WTC11 (cell line): Measurements from ENCODE around the gene VCP. TPM values are rescaled to one million over a fixed set of nuclear protein-coding genes. Genes with fewer than 3 reads are reported as not detected.

Experiments used
- ATAC-seq: fragments of 200-7000 bp; cut with Tn5 transposase; 2 replicates; pipeline ENCODE4 v1.10.0; 2021; ENCODE audit warnings: mild to moderate bottlenecking, moderate library complexity
- CTCF ChIA-PET: fragments of 300-600 bp; sonication (Branson Sonifier 250); formaldehyde crosslinking; loops from one replicate; lab custom pipeline; 2021; ENCODE audit warnings: antibody characterized with exemption; lab: Charles Lee
- POLR2A ChIA-PET: fragments of 350-600 bp; sonication (Branson Sonifier 250); formaldehyde crosslinking; loops from one replicate; lab custom pipeline; 2021; ENCODE audit warnings: antibody characterized with exemption; lab: Charles Lee
- DNase-seq: peaks from one replicate; pipeline ENCODE4 v3.0.0; 2021; ENCODE audit warnings: low spot score
- H3K27ac Mint-ChIP-seq: 2 replicates; pipeline ENCODE4 v1.8.0; 2021; ENCODE audit warnings: mixed read lengths
- H3K27me3 Mint-ChIP-seq: 2 replicates; pipeline ENCODE4 v1.8.0; 2021; ENCODE audit warnings: low read depth, mild to moderate bottlenecking, moderate library complexity, mixed read lengths
- H3K36me3 Mint-ChIP-seq: 2 replicates; pipeline ENCODE4 v1.8.0; 2021; ENCODE audit warnings: mixed read lengths
- H3K4me1 Mint-ChIP-seq: 2 replicates; pipeline ENCODE4 v1.8.0; 2022; ENCODE audit warnings: mixed read lengths
- H3K4me3 Mint-ChIP-seq: 2 replicates; pipeline ENCODE4 v1.8.0; 2021; ENCODE audit warnings: mild to moderate bottlenecking, moderate library complexity, mixed read lengths
- H3K9me3 Mint-ChIP-seq: 2 replicates; pipeline ENCODE4 v1.8.0; 2021; ENCODE audit warnings: mixed read lengths
- AR ChIP-seq: fragments of 250-450 bp; sonication (Bioruptor Pico); IDR thresholded peaks from 2 replicates; pipeline ENCODE4 v1.9.0; 2021; ENCODE audit warnings: mild to moderate bottlenecking
- ARID4B ChIP-seq: sonication (generic); formaldehyde crosslinking; IDR thresholded peaks from 2 replicates; pipeline ENCODE4 v1.8.0; 2023; ENCODE audit warnings: missing genetic modification reagents, mild to moderate bottlenecking, borderline replicate concordance
- ATF2 ChIP-seq: sonication (generic); formaldehyde crosslinking; IDR thresholded peaks from 2 replicates; pipeline ENCODE4 v1.8.1; 2022; ENCODE audit warnings: low read depth, missing genetic modification reagents, borderline replicate concordance
- CDX4 ChIP-seq: fragments of 250-450 bp; sonication (Bioruptor Pico); IDR thresholded peaks from 2 replicates; pipeline ENCODE4 v1.9.0; 2021; ENCODE audit warnings: moderate library complexity, mild to moderate bottlenecking, inconsistent platforms, borderline replicate concordance
- ELF4 ChIP-seq: sonication (generic); formaldehyde crosslinking; IDR thresholded peaks from 2 replicates; pipeline ENCODE4 v1.8.1; 2022; ENCODE audit warnings: low read depth, mild to moderate bottlenecking, moderate library complexity, missing genetic modification reagents
- EMX1 ChIP-seq: fragments of 250-450 bp; sonication (Bioruptor Pico); IDR thresholded peaks from 2 replicates; pipeline ENCODE4 v1.8.0; 2021; ENCODE audit warnings: mild to moderate bottlenecking
- FOXP4 ChIP-seq: sonication (generic); formaldehyde crosslinking; IDR thresholded peaks from 2 replicates; pipeline ENCODE4 v1.8.0; 2022; ENCODE audit warnings: mild to moderate bottlenecking, missing genetic modification reagents
- JAZF1 ChIP-seq: fragments of 250-450 bp; sonication (Bioruptor Pico); IDR thresholded peaks from 2 replicates; pipeline ENCODE4 v1.9.0; 2021; ENCODE audit warnings: moderate library complexity, mild to moderate bottlenecking, inconsistent platforms
- MYBL2 ChIP-seq: sonication (generic); formaldehyde crosslinking; IDR thresholded peaks from 2 replicates; pipeline ENCODE4 v1.8.1; 2023; ENCODE audit warnings: mild to moderate bottlenecking, moderate library complexity, missing genetic modification reagents
- NFE2L1 ChIP-seq: sonication (generic); formaldehyde crosslinking; IDR thresholded peaks from 2 replicates; pipeline ENCODE4 v1.8.1; 2023; ENCODE audit warnings: missing genetic modification reagents
- PRRX2 ChIP-seq: fragments of 250-450 bp; sonication (Bioruptor Pico); IDR thresholded peaks from 2 replicates; pipeline ENCODE4 v1.8.0; 2021; ENCODE audit warnings: mild to moderate bottlenecking
- RELA ChIP-seq: sonication (generic); formaldehyde crosslinking; IDR thresholded peaks from 2 replicates; pipeline ENCODE4 v1.8.1; 2022; ENCODE audit warnings: missing genetic modification reagents, mild to moderate bottlenecking, borderline replicate concordance
- SMAD4 ChIP-seq: sonication (generic); formaldehyde crosslinking; IDR thresholded peaks from 2 replicates; pipeline ENCODE4 v1.8.0; 2022; ENCODE audit warnings: mild to moderate bottlenecking, missing genetic modification reagents
- TEAD4 ChIP-seq: sonication (generic); formaldehyde crosslinking; IDR thresholded peaks from 2 replicates; pipeline ENCODE4 v1.8.0; 2022; ENCODE audit warnings: mild to moderate bottlenecking, missing genetic modification reagents
- ZBTB21 ChIP-seq: sonication (generic); formaldehyde crosslinking; IDR thresholded peaks from 2 replicates; pipeline ENCODE4 v1.8.1; 2023; ENCODE audit warnings: mild to moderate bottlenecking, missing genetic modification reagents, borderline replicate concordance
- ZNF317 ChIP-seq: sonication (generic); formaldehyde crosslinking; IDR thresholded peaks from 2 replicates; pipeline ENCODE4 v1.8.1; 2023; ENCODE audit warnings: low read depth, mild to moderate bottlenecking, moderate library complexity, missing genetic modification reagents, borderline replicate concordance
- total RNA-seq: library from RNA; stranded (reverse); gene quantifications from 3 replicates; pipeline ENCODE4 v1.2.3, GENCODE V29; 2021
- TF ChIP-seq, protein P1 (sequence below): fragments of 250-450 bp; sonication (Bioruptor Pico); conservative IDR thresholded peaks from 2 replicates; pipeline ENCODE4 v1.9.0; 2021; ENCODE audit warnings: mild to moderate bottlenecking
- TF ChIP-seq, protein P2 (sequence below): fragments of 250-450 bp; sonication (Bioruptor Pico); IDR thresholded peaks from 2 replicates; pipeline ENCODE4 v1.8.0; 2021; ENCODE audit warnings: mild to moderate bottlenecking

VCP gene
- total RNA-seq, 1 experiment from 2014 or later, result 386 TPM

GRCh38 chr9:35069020-35069419, 3.4 kb downstream of the VCP start:
- CTCF ChIA-PET, result interaction anchor here (0.6 to 1.1 kb wide), 2 partner anchors 18 to 283 kb away, joined by 3 to 6 read pairs; no protein-coding TSS in a partner anchor
- Mint-ChIP-seq H3K27ac (peak overlapping the region; percentile 40), H3K36me3 (peaks cover 65% of the 10 kb centered on the region), H3K4me1 (peaks cover 24% of the 10 kb centered on the region), H3K27me3 (no peaks in the 10 kb centered on the region), H3K4me3 (peak overlapping the region; percentile 93; the same call in 1 of the 2 replicates), H3K9me3 (no peaks in the 10 kb centered on the region)
- POLR2A ChIA-PET, result interaction anchor here (0.6 to 0.7 kb wide), 2 partner anchors 38 to 663 kb away, joined by 3 to 4 read pairs; partner anchors contain the start of genes CREB3 and TLN1
- ATAC-seq, result no peak
- DNase-seq, result no peak
- TF ChIP-seq ZNF317 (no peak), EMX1 (CRISPR knock-in tag) (no peak)

DNA sequence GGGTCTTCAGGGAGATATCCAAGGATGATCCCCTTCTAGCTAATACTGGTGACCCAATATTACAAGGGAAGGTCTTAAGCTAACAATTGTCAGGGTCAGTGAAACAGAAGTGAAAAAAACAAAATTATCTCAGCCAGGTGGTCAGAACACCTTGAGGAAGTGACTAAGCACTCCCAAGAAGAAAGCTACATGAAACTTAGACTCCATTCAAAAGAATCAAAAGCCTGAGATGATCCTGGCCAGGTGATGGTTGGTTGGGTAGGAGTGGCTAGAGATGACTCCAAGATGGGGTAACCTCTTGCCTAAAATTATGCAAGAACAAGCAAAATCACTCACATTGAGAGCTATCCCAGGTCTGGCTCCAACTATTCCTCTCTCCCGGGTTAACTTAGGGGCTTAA, 5.4 kb downstream of the VCP start:
- Mint-ChIP-seq H3K27me3 (no peaks in the 10 kb centered on the region), H3K9me3 (no peaks in the 10 kb centered on the region), H3K27ac (no peak overlapping the region), H3K4me3 (no peak overlapping the region), H3K36me3 (peaks cover 79% of the 10 kb centered on the region), H3K4me1 (peaks cover 20% of the 10 kb centered on the region)
- ATAC-seq, result no peak
- ChIA-PET POLR2A (no interaction called here), CTCF (interaction anchor here (1.5 to 1.9 kb wide), 2 partner anchors 16 to 168 kb away, joined by 5 to 6 read pairs; no protein-coding TSS in a partner anchor)
- DNase-seq, result no peak
- TF ChIP-seq ATF2 (CRISPR knock-in tag), result no peak
- no peak for TF ChIP-seq ARID4B (CRISPR knock-in tag)
- TF ChIP-seq RELA (CRISPR knock-in tag), result no peak
- TF ChIP-seq CDX4 (CRISPR knock-in tag), result no peak
- TF ChIP-seq, protein P1, sequence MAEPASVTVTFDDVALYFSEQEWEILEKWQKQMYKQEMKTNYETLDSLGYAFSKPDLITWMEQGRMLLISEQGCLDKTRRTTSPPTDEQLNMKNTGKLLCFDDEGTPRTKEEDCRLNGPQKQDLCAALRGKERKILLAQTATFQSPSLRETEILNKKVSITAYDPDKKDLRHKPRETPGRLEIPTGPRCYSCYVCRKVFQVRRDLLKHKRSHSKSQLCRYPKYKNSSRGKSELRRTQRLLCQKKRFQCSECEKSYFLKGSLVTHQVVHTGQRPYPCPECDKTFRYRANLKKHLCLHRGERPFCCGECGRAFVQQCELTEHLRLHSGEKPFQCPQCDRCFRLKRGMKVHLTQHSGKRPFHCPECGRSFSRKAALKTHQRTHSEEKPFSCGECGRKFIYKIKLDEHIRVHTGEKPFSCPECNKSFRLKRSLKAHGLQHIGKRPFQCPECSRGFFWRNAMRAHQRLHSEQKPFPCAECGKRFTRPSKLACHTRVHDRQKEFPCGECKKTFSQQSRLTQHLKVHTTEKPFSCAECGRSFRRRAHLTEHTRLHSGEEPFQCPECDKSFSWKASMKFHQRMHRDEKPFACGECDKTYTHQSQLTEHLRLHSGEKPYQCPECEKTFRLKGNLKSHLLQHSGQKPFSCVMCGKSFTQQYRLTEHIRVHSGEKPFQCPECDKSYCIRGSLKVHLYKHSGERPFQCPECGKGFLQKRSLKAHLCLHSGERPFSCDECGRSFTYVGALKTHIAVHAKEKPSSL, result no peak
- no peak for TF ChIP-seq FOXP4
- no peak for TF ChIP-seq ZNF317
- no peak for TF ChIP-seq ZBTB21 (CRISPR knock-in tag)
- TF ChIP-seq, protein P2, sequence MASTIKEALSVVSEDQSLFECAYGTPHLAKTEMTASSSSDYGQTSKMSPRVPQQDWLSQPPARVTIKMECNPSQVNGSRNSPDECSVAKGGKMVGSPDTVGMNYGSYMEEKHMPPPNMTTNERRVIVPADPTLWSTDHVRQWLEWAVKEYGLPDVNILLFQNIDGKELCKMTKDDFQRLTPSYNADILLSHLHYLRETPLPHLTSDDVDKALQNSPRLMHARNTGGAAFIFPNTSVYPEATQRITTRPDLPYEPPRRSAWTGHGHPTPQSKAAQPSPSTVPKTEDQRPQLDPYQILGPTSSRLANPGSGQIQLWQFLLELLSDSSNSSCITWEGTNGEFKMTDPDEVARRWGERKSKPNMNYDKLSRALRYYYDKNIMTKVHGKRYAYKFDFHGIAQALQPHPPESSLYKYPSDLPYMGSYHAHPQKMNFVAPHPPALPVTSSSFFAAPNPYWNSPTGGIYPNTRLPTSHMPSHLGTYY (CRISPR knock-in tag), result no peak
- TF ChIP-seq SMAD4 (CRISPR knock-in tag), result no peak
- TF ChIP-seq MYBL2 (CRISPR knock-in tag), result no peak
- no peak for TF ChIP-seq AR (CRISPR knock-in tag)
- TF ChIP-seq PRRX2, result no peak
- TF ChIP-seq NFE2L1 (CRISPR knock-in tag), result no peak
- no peak for TF ChIP-seq JAZF1
- no peak for TF ChIP-seq TEAD4 (CRISPR knock-in tag)
- no peak for TF ChIP-seq ELF4 (CRISPR knock-in tag)
